Stimulated activated CD8-positive, alpha-beta memory T cell treated with anti-CD3 and anti-CD28 coated beads, Interleukin-2, amount 100 ng/mL, for 1 hour (primary cell): ENCODE measurements around the gene CPTP.

Experiments
- DNase-seq, 2 donors: peaks; one replicate each; pipeline ENCODE4 v3.0.0-alpha.2; 2020; ENCODE audit warnings: low read depth in 2 of 2

The CPTP gene

DNA sequence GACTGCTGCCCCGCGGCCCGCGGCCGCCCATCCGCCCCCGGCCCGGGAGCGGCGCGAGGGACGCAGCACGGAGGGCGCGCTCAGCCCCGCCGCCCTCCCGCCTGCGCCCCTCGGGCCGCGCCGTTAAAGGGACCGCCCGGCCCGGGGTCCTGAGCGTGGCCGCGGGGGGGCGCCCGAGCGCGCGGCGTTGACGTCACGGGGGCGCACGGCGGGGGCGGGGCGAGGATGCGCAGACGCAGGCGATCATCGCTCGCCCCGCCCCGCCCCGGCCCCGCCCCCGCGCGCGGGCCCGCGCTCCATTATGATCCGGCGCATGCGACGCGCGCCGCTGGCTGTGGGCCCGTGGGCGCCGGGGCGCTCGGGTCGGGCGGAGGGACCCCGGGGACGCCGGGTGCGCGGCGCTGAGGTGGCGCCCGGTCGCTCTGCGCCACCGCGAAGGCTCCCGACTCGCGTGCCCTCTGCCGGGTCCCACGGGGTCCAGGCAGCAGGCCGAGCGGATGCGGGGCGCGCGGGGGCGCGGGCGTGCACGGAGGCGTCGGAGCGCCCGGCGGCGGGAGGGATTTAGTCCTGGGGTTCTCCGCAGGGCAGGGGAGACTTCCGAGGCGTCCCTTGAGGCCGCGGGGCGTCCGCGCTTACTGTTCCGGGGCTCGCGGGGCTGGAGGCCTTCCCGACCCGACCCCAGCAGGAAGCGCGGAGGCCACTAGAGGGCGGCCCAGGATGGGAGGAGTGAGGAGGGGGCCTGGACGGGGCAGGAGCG, 24.8 kb downstream of the CPTP start, which contains the start of gene DVL1:
TSS of gene DVL1 (minus strand) at position 163 of the 757 bp plus-strand sequence. CDS start 353 bp downstream, outside the sequence.
- peak; percentile 23 to 53 for DNase-seq

DNA sequence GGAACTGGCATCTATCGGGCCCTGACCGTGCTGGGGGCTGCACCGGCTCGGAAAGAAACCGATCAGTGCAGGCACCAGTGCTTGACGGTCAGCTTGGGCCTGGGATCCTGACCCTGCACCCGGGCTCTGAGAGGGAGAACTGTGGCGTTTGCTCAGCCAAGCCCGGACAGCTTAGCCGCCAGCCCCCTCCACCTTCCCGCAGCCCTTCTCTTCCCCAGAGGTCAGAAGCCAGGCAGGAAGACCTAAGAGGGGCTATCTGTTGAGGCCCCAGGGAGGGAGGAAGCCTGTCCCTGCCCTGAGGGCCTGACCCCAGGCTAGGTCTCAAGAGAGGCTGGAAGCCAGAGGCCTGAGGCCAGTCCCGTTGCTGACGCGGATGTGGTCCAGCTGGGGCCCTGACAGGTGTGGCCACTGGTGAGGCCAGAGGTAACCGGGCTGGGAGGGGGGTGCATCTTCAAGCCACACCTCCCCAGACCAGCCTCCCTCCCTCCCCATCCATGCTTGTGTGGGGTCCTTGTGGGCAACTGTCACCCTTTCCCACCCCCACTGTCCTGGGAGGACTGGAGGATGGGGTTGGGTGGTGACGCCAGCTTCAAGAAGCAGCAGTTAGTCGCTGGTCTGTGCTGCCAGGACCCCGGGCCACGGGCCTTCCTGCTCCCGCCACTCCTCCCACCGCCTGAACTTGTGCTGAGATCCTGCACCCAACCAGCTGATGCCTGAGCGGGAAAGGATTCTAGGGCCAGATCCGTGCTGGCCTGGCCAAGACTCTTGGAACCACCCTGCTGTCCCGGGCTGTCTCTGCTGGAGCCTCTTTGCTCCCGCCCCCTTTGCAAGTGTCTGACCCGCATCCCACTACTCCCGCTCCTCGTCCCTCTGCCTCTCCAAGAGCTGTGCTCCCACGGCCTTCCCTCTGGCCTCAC, 27.2 kb downstream of the CPTP start:
- no peak for DNase-seq

DNA sequence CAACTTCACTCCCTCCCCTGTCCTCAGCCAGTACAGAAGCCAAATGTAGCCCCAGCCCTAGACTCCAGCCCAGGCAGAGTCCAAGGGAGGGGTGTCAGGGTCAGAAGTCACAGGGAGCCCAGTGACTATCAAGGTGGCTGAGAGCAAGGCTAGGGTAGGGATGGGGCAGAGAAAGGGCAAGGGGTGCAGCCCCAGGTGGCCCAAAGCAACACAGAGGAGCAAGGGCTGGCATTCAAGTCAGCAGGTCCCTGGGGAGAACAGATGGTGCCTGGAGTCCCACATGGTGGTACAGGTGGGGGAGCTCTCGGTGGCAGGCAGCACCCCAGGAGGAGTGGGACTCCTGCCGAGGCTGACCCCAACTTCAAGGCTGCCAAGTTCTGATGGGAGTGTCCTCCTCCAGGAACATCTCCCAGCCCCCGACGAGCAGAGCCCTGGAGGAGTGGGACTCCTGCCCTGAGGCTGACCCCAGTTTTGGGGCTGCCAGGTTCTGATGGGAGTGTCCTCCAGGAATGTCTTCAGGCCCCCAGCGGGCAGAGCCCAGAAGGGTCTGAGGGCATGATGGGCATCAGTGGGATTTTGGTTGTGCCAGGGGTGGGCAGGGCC, 28.3 kb downstream of the CPTP start:
- DNase-seq, result no peak

DNA sequence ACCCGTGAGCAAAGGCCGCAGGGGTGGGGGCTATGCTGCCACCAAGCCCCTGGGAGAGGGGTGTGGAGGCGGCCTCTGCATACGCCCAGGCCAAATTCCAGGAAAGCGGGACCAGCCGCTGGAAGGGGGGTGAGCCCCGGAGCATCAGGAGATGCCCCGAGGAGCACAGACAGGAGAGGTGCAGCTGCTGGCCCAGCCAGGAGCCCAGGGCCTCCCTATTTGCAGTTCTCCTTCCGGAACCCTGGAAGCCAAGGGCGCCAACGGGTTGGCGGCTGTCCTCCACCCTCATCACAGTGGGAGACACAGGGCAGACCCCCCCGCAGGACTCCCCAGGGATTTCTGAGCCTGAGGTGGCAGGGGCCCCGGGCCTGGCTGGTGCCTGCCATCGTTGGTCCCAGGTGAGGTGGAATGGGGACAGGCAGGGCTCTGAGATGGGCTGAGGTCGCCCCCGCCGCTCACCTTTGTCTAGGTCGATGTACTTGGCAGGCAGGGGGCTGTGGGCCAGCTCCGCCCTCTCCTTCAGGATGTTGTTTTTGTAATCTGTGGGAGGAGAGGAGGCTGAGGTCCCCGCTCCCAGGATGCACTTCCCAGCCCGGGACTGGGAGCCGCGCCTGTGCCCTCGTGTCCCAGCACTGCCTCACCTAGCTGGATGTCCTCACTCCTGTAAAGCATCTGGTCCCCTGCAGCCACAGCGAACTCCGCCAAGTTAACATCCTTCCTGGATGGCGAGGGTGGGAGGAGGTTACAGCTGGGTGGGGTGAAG, 29.0 kb downstream of the CPTP start:
- no peak for DNase-seq

DNA sequence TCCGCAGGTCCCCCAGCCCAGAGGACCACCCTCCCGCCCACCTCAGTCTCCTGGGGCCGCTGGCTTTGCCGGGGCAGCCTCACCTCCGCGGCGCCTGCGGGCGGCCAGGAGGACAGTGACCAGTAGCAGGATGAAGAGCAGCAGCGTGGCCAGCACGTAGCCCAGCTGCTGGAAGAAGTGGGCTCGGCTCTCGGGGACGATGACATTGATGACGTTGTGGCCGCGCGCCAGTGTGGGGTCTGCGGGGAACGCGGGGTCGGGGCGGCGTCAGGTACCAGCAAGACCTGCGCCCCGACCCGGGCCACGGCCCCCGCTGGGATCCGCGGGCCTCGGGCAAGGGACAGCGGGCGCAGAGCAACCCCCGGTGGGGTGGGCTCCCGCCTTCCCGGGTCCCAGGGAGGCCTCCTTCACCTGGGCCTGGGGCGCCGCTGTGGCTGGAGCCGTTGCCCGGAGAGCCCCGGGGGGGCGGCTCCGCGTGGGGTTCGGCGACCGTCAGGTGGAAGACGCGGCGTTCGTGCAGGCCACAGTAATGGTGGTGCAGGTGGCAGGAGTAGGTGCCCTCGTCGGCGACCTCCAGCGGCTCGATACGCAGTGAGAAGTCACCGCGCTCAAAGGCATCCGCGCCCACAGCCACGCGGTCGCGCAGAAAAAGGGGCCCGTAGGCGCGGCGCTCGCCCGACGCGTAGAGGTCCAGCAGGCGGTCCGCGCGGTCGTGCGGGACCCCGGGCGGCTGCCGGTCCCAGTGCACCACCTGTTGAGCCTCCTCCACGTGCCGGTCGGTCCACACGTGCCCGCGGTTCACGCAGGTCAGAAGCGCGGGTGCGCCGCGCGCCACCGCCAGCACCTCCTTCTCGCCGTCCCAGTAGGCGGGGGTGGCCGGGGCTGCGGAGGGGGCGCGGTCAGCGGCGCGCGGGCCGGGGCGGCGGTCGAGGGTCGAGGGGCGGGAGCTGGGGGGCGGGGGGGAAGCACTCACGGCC, 30.0 kb downstream of the CPTP start:
- no peak for DNase-seq

DNA sequence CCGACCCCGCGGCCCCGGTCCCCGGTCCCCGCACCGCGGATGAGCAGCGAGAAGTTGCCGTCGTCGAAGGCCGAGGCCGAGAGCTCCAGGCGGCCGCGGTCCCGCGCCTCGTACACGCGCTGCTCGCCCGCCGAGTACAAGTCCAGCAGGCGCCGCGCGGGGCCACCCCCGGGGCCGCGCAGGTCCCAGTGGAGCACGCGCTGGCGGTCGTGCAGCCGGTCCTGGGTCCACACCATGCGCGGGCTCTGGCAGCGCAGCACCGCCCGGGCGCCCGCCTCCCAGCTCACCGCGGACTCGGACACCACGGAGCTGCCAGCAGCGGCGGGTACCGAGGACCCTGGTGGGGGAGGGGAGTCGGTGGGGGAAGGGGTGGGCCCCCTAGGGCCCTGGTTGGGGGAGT, 30.8 kb downstream of the CPTP start:
- no peak for DNase-seq

DNA sequence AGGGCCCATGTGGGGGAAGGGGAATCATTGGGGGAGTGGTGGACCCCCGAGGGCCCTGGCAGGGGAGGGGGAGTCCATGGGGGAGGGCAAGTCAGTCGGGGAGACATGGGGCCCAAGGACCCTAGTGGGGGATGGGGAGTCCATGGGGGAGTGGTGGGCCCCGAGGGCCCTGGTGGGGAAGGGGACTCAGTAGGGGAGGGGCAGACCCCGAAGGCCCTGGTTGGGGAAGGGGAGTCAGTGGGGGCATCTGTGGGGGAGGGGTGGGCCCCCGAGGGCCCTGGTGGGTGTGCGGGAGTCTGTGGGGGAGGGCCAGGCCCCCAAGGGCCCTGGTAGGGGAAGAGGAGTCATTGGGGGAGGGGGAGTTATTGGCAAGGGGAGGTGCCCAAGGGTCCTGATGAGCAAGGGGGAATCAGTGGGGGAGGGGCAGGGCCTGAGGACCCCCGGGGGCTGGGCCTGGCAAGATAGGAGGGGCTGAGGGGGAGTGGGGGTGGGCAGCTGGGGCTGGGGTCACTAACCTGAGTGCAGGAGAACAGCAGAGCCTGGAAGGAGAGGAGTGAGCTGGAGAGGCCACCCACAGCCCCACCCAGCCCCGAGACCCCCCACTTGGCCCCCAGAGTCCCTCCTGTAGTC, 31.7 kb downstream of the CPTP start:
- DNase-seq, result no peak

DNA sequence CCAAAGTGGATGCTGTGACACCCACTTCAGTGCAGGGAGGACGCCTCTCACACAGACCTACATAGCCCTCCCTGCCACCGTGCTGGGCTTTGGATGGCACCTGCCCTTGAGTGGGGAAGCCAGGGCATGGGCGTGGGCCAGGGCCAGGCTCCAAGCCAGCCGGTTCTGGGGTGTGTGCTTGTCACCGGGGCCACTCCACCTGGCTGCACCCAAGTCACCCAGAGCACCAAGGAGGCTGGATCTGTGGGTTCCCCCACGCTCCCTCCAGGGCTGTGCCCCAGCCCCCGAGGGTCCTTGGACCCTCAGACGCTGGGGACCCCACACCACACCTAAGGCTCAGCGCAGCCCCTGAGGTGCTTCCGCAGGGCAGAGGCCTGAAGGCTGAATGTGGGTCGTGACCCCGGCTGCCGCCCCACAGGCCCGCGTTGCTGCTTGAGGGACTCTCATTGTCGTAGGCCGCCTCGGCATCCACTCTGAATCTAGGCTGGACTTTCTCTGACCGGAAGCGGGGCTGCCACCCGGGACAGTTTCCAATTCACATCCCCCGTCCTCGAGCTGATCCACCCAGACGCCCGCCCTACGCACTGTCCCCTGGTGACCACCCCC, 32.3 kb downstream of the CPTP start:
- DNase-seq, result no peak

DNA sequence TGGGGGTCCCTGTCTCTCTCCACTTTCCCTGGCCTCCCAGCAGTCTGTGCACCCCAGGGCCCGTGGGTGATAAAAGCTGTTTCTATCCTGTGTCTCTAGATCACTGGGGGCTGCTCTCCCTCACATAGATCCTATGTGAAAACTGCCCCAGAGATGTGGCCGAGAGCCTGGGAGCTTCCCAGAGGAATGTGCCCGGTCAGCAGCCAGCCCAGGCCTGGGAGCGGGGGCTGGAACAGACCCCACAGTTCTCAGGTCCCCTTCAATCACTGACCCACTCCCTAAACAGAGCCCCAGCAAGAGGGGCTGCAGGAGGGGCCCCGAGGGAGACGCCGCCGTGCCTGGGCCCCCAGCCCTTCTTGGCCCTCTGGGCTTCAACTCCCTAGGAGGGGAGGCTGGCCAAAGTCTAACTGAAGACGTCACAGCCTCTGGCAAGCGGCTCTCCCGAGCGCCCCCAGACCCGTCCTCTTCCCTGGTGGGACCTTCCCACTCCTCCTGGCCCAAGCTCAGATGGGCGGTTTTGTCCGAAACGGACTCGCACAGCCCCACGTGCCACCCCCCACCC, 33.4 kb downstream of the CPTP start:
- DNase-seq, result no peak

DNA sequence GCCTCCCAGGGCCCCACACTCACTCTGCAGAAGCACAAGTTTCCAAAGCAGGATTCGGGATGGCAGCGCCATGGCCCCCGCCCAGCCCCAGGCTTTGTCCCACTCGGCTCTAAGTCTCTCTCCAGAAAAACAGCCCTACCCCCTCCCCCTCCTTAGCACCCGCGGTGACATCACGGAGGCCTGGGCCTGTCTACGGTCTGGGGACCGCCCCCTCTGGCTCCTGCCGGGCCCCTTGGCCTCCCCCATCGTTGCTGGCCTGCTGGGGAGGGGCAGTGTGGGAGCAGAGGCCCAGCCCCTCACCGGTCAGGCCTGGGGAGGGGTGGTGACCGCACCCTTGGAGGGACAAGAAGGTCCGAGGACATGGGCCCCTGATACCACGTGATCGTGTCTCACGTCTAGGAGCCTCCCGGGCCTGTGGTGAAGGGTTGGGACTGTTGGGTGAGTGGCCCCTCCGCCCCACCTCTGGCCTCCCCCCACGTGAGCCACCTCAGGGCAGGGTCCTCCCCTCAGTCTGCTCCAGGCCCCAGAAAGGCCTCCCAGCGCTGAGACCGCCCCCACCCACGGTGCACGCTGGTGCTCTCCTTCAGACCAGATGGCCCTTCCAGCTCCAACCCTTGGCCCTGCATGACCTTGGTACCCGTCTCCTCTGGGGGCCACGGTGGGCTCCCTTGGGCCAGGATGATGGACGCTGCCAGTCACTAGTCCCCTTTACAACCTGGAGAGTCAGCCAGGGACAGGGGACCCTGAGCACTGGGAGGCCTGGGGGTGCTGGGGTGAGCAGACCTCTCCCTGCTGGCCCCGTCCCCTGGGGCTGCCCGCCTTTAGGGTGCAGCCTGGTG, 34.0 kb downstream of the CPTP start, which contains the start of gene MXRA8:
TSS of gene MXRA8 (minus strand) at position 123 of the 839 bp plus-strand sequence. CDS start at position 72, 51 bp downstream.
- DNase-seq, result no peak

DNA sequence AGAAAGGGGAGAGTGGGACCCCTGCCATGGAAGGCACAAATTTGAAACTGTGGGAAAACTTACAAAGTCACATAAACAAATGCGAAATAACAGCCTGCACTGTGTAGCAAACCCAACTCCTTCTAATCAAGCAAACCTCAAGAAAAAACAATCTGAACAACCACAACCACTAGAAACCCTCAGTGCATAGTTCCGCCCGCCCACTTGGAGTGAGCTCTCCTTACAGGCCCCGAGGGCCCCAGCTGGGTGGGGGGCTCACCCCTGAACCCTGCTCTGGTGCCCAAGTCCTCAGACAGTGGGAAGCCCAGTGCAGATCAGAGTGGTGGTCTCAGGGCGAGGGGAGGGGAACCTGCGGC, 34.7 kb downstream of the CPTP start:
- no peak for DNase-seq

DNA sequence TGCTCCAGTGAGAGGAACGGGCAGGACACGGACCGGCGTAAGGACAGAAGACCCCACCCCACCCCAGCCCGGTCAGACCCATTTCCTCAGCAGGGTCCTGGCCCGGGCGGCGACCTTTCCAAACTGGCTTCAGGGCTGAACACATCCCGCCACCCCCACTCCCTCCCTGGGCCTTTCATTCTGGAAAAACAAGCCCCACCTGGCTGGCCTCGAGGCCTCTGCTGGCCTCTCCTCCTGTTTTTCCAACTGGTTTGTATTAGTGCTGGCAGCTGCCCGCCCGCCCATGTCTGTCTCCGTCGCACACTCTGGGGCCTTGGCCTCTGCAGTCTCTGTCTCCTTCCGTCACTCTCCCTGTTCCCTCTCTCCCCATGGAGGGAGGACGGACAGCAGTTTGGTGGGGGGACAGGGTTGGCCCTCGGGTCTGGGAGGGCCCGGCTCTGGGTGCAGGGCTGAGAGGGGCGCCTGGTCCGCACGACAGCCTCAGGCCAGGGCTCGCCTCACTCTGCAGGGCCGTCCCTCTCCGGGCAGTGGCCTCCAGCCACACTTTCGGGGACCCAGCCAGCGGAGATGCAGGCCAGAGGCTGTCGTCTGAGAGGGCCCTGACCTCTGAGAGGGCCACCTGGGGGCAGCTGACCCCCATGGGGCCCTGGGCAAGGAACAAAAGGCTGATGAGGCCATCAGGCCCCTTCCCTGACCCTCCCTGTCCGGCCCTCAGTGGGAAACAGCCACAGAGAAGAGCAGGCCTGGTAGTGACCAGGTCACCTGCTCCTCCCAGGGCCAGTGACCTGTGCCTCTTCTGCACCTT, 35.3 kb downstream of the CPTP start:
- DNase-seq, result no peak

DNA sequence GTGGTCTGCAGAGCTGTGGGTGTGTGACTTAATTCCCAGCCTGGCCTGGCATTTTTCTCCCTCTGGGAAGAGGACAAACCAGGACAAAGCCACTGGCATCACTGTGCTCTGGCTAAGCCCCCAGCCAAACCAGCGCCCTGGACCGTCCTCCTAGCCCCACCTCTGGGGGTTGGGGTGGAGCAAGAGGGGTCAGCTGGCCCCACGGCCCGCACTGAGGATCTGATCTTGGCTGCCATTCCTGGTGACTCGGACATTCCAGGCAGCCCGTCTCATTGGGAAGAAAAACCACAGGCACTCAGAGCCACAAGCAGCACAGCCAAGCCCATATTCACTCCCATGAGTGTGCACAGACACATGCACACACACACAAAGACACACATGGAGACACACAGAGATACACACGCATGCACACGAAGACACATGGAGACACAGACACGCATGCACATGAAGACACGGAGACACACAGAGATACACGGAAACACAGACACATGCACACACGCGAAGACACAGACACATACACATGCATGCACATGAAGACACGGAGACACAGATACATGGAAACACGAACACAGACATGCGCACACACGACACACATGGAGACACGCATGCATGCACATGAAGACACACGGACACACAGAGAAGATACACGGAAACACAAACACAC, 36.0 kb downstream of the CPTP start:
- DNase-seq, result no peak

DNA sequence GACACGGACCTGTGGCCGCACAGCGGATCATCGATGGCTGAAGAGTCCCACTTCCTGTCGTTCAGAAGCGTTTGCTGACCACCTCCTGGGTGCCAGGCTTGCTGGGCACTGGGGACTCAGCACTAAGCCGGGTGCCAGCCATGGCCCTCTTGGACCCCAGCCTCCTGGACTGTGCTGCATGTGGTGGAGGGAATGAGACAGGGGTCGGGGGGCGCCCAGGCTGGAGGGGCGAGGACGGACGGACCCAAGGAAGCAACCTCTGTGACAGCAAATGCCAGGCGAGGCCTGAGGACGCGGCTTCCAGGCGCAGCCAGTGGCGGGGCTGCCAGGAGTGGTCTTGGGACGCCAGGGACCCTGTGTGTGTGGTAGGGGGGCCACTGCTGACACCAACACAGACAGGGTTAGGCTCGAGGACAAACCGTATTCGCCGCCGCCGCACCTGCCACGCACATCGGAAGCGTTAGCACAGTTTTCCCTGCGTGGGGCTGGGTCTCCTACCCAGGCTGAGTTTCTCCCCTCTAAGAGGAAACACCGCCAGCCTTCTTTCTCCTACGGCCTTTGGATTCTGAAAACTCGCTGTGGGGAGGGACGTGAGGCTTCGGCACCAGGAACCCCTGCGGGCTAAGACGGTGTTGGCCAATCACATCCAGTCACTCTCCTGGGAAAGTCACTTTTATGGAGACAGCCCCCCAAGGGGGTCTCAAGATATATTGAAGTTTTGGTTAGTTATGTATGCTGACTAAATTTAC, 36.8 kb downstream of the CPTP start:
- DNase-seq, result no peak

DNA sequence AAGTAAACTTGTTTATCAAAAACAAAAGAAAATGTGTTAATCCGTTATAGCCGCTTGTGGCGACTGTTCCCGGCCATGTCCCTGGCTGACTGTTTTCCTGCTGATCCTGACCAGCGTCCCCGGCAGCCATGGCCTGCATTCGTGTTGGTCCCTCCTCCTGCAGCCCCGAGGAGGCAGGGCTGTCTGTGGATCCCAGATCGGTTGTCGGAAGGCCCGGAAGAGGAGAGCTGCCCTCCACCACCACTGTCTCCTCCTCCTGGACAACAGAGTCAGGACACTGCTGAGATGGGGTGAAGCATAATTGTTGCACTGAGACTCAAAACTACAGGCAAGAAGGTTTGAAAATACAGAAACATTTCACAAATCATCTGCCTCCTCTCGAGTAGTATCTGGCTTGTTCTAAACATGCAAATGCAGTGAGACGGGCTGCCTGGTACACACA, 37.4 kb downstream of the CPTP start:
- DNase-seq, result no peak

DNA sequence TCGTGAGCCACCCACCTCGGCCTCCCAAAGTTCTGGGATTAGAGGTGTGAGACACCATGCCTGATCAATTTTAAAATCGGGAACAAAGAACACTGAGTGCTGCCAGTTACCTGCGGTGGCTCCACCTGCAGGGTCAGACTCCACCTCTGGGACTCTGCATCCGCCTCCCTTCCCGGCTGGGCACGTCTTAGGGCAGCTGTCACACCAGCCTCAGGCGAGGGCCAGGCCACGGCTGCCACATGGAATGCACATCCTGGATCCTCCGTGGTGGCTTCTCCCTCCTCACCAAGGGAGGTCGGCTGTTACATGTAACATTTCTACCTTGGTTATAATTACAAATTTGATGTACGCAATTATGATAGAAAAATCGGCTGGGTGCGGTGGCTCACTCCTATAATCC, 39.7 kb downstream of the CPTP start:
- DNase-seq, result no peak
